Measurements from ENCODE around the gene RWDD4. TPM values are rescaled to one million over a fixed set of nuclear protein-coding genes. Genes with fewer than 3 reads are reported as not detected.
A peak's percentile ranks its signal among the peaks of the same experiment; 100 is the strongest.

RWDD4 gene
- total and polyA plus RNA-seq, 9 of the 15 experiments (the other 6 are each of a cell fraction or from before 2014, with no cell fraction given): 8.4 to 32.5 (median 24.2) TPM

DNA sequence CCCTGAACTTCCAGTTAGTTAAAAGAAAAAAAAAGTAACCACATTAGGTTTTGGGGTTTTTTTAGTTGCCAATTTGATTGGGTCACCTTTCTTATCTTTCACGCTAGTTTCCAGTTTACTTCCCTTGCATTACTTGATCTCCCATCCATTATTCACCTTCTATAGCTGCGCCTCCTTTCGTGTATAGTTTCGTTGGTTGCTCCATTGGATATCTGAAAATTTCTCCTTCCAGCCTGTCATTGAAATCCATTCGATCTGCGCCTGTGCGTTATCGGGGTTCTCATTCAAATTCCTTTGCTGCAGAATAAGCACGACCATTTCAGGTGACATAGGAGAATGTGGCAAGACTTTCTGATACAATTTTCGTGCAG is 872 bp upstream of the RWDD4 start:
- H3K9ac ChIP-seq (ENCODE audit: insufficient read depth in 1 of 2, low read depth in 2 of 2, low read length in 2 of 2): peak overlapping the region; percentile 87 to 93; a peak in 3 of 4 replicates
- H2AFZ ChIP-seq (ENCODE audit: low read depth, low read length): peak overlapping the region; percentile 83
- ChIA-PET POLR2A (interaction anchor here (0.5 to 0.8 kb wide), 3 partner anchors 13 to 48 kb away, joined by 3 read pairs; no protein-coding TSS in a partner anchor), CTCF (ENCODE audit: low intra/inter-chr PET ratio) (no interaction called here)
- peak overlapping the region; percentile 95 for H3K4me3 ChIP-seq
- H3K27me3 ChIP-seq (ENCODE audit: control insufficient read depth in 2 of 2, insufficient read depth in 2 of 2, low read length in 2 of 2): no peaks in the 10 kb centered on the region
- H3K4me1 ChIP-seq (replicated peaks in 1 of 2; ENCODE audit: control insufficient read depth in 2 of 2, insufficient read depth in 2 of 2, low read length in 2 of 2): peaks cover 2 to 6% of the 10 kb centered on the region in 2 experiments; a peak in 2 of 5 replicates
- peak overlapping the region; percentile 89 for H3K4me2 ChIP-seq (ENCODE audit: insufficient read depth, low read length)
- H3K27ac ChIP-seq (ENCODE audit: extremely low read depth, low read depth, low read length): peak overlapping the region; percentile 75
- WGBS (ENCODE audit: insufficient coverage, low coverage, missing lambda C conversion rate): under 1% methylated on average over 10 of the region's 10 CpGs
- in situ Hi-C loops (cut with MboI): no loop called here
- H3K36me3 ChIP-seq (ENCODE audit: control insufficient read depth, insufficient read depth, low read length): peaks cover 25% of the 10 kb centered on the region
- no peaks in the 10 kb centered on the region for H3K9me3 ChIP-seq (replicated peaks; ENCODE audit: control insufficient read depth, insufficient read depth, low read depth, low read length)
- TSS peak; percentile 76 for BruUV-seq (replicated peaks)
- ATAC-seq: no peak
- TF ChIP-seq, protein P1, sequence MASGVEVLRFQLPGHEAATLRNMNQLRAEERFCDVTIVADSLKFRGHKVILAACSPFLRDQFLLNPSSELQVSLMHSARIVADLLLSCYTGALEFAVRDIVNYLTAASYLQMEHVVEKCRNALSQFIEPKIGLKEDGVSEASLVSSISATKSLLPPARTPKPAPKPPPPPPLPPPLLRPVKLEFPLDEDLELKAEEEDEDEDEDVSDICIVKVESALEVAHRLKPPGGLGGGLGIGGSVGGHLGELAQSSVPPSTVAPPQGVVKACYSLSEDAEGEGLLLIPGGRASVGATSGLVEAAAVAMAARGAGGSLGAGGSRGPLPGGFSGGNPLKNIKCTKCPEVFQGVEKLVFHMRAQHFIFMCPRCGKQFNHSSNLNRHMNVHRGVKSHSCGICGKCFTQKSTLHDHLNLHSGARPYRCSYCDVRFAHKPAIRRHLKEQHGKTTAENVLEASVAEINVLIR (CRISPR knock-in tag; IDR thresholded peaks at IDR 0.05): no peak
- peak; percentile 10; the same call in 1 of the 2 replicates for TF ChIP-seq SMARCA4 (IDR thresholded peaks at IDR 0.05)
- H3K9me1 ChIP-seq (ENCODE audit: control insufficient read depth, insufficient read depth, low read length): no peaks in the 10 kb centered on the region
- peak in 2 of 4 experiments; percentile 7 to 24 for DNase-seq (ENCODE audit: extremely low read depth in 1 of 4, low spot score in 3 of 4)
- no peaks in the 10 kb centered on the region for H4K20me1 ChIP-seq (replicated peaks; ENCODE audit: control insufficient read depth, insufficient read depth, low read length)
- H3K79me2 ChIP-seq (ENCODE audit: control insufficient read depth, insufficient read depth, low read length): peaks cover 52% of the 10 kb centered on the region
- intact Hi-C loops (cut with micrococcal nuclease): loop anchor here (5.0 kb wide), 1 partner anchor 158 kb away; no protein-coding TSS in a partner anchor
- FAIRE-seq: no peak

DNA sequence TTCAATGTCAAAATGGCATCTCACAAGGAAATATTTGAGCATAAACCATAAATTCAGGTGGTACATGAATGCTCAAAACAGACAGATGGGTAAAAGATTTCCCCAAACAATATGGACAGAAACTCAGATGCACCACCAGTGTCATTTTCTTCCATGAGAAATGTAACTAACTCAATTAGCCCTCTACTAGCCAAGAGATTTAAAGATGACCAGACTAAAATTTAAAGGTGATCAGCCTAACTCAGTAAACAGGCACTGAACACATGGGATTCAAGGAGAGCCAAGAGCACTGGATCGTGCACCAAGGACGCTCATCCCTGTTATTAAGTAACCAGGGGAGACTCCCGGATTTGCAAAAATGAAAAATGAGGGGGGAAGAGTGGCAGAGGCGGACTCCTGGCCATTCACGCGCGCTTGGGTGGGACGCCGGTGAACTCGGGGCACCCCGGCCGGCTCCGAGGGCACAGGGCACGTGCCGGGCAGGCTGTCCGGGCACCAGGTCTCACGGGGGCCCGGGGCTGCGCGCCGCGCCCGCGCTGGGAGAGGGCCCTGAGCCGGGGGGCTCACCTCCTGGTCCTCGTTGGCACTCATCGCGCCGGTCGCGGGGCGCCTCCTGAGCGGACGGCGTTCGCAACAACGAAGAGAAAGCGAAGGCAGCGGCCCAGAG is 490 bp downstream of the RWDD4 start:
- Histone ChIP-seq H3K4me1 (replicated peaks in 1 of 2; ENCODE audit: control insufficient read depth in 2 of 2, insufficient read depth in 2 of 2, low read length in 2 of 2) (peaks cover 2 to 6% of the 10 kb centered on the region in 2 experiments; a peak in 2 of 5 replicates), H3K9me1 (ENCODE audit: control insufficient read depth, insufficient read depth, low read length) (no peaks in the 10 kb centered on the region), H2AFZ (ENCODE audit: low read depth, low read length) (peak overlapping the region; percentile 76), H3K79me2 (ENCODE audit: control insufficient read depth, insufficient read depth, low read length) (peaks cover 52% of the 10 kb centered on the region), H3K9me3 (replicated peaks; ENCODE audit: control insufficient read depth, insufficient read depth, low read depth, low read length) (no peaks in the 10 kb centered on the region), H3K4me2 (ENCODE audit: insufficient read depth, low read length) (peak overlapping the region; percentile 89), H3K4me3 (peak overlapping the region; percentile 95), H4K20me1 (replicated peaks; ENCODE audit: control insufficient read depth, insufficient read depth, low read length) (no peaks in the 10 kb centered on the region), H3K9ac (ENCODE audit: insufficient read depth in 1 of 2, low read depth in 2 of 2, low read length in 2 of 2) (peak overlapping the region; percentile 87 to 93), H3K36me3 (ENCODE audit: control insufficient read depth, insufficient read depth, low read length) (peaks cover 24% of the 10 kb centered on the region), H3K27ac (ENCODE audit: extremely low read depth, low read depth, low read length) (peak overlapping the region; percentile 75), H3K27me3 (ENCODE audit: control insufficient read depth in 2 of 2, insufficient read depth in 2 of 2, low read length in 2 of 2) (no peaks in the 10 kb centered on the region)
- under 1% methylated on average over 21 of the region's 39 CpGs for WGBS (ENCODE audit: insufficient coverage, low coverage, missing lambda C conversion rate)
- intact Hi-C loops (cut with micrococcal nuclease) (loop anchor here (5.0 kb wide), 1 partner anchor 156 kb away; no protein-coding TSS in a partner anchor), in situ Hi-C loops (cut with MboI) (no loop called here)
- POLR2A ChIA-PET: interaction anchor here (1.0 kb wide), 1 partner anchor 221 kb away, joined by 4 read pairs; no protein-coding TSS in a partner anchor
- CTCF ChIA-PET (ENCODE audit: low intra/inter-chr PET ratio): no interaction called here
- ATAC-seq: peak; percentile 38
- no TSS peak for BruUV-seq (replicated peaks)
- no peak for FAIRE-seq
- peak; percentile 14 to 62 (median 37) for DNase-seq (ENCODE audit: extremely low read depth in 1 of 4, low spot score in 3 of 4)
- TF ChIP-seq, protein P2, sequence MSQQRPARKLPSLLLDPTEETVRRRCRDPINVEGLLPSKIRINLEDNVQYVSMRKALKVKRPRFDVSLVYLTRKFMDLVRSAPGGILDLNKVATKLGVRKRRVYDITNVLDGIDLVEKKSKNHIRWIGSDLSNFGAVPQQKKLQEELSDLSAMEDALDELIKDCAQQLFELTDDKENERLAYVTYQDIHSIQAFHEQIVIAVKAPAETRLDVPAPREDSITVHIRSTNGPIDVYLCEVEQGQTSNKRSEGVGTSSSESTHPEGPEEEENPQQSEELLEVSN (IDR thresholded peaks at IDR 0.05; ENCODE audit: borderline replicate concordance in 1 of 2, extremely low read depth in 1 of 2, insufficient read depth in 1 of 2, insufficient read length in 1 of 2, low read depth in 1 of 2, low read length in 1 of 2, poor library complexity in 1 of 2, severe bottlenecking in 1 of 2): peak in 1 of 2 experiments; percentile 12
- TF ChIP-seq TBP (optimal IDR thresholded peaks at IDR 0.05; ENCODE audit: low read depth, low read length): no peak
- TF ChIP-seq NONO (IDR thresholded peaks at IDR 0.05; ENCODE audit: low read depth in 2 of 2, low read length in 1 of 2): peak; percentile 27 to 62; a peak in 1 of 4 replicates
- TF ChIP-seq, protein P3, sequence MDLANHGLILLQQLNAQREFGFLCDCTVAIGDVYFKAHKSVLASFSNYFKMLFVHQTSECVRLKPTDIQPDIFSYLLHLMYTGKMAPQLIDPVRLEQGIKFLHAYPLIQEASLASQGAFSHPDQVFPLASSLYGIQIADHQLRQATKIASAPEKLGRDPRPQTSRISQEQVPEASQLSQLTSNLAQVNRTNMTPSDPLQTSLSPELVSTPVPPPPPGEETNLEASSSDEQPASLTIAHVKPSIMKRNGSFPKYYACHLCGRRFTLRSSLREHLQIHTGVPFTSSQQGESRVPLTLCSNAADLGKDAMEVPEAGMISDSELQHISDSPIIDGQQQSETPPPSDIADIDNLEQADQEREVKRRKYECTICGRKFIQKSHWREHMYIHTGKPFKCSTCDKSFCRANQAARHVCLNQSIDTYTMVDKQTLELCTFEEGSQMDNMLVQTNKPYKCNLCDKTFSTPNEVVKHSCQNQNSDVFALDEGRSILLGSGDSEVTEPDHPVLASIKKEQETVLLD (IDR thresholded peaks at IDR 0.05): no peak
- TF ChIP-seq, protein P4, sequence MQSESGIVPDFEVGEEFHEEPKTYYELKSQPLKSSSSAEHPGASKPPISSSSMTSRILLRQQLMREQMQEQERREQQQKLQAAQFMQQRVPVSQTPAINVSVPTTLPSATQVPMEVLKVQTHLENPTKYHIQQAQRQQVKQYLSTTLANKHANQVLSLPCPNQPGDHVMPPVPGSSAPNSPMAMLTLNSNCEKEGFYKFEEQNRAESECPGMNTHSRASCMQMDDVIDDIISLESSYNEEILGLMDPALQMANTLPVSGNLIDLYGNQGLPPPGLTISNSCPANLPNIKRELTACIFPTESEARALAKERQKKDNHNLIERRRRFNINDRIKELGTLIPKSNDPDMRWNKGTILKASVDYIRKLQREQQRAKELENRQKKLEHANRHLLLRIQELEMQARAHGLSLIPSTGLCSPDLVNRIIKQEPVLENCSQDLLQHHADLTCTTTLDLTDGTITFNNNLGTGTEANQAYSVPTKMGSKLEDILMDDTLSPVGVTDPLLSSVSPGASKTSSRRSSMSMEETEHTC (IDR thresholded peaks at IDR 0.05): no peak
- no peak for TF ChIP-seq NCOA6 (IDR thresholded peaks at IDR 0.05)
